Karpas-422 (cell line): ENCODE data around the gene STYX. TPM values are rescaled to one million over a fixed set of nuclear protein-coding genes. Genes with fewer than 3 reads are reported as not detected.

Source experiments
- DNase-seq: peaks from one replicate; pipeline ENCODE4 v3.0.0-alpha.2; 2015
- H2AFZ ChIP-seq: fragments of 200-600 bp; sonication (generic); 2 replicates; pipeline ENCODE4 v1.6.1; 2014; ENCODE audit warnings: antibody characterized with exemption, low read length, mixed read lengths
- H3K27ac ChIP-seq: fragments of 200-600 bp; sonication (generic); 2 replicates; pipeline ENCODE4 v1.5.1; 2014; ENCODE audit warnings: mild to moderate bottlenecking, low read length, moderate library complexity
- H3K27me3 ChIP-seq: fragments of 200-600 bp; sonication (generic); 2 replicates; pipeline ENCODE4 v1.6.1; 2014; ENCODE audit warnings: low read length, mixed read lengths
- H3K36me3 ChIP-seq: fragments of 200-600 bp; sonication (generic); 2 replicates; pipeline ENCODE4 v1.6.1; 2014; ENCODE audit warnings: low read length, mixed read lengths; ENCODE audit not compliant: insufficient read depth
- H3K4me1 ChIP-seq: fragments of 200-600 bp; sonication (generic); 2 replicates; pipeline ENCODE4 v1.6.1; 2014; ENCODE audit warnings: mild to moderate bottlenecking, low read length, mixed read lengths
- H3K4me2 ChIP-seq: fragments of 200-600 bp; sonication (generic); 2 replicates; pipeline ENCODE4 v1.6.1; 2014; ENCODE audit warnings: low read length, low read depth, mild to moderate bottlenecking; ENCODE audit not compliant: poor library complexity, severe bottlenecking
- H3K4me3 ChIP-seq: fragments of 200-600 bp; sonication (generic); 2 replicates; pipeline ENCODE4 v1.5.1; 2014; ENCODE audit warnings: mild to moderate bottlenecking, antibody characterized with exemption, low read length, mixed read lengths
- H3K79me2 ChIP-seq: fragments of 200-600 bp; sonication (generic); 2 replicates; pipeline ENCODE4 v1.6.1; 2014; ENCODE audit warnings: mild to moderate bottlenecking, low read length, mixed read lengths
- H3K9ac ChIP-seq: fragments of 200-600 bp; sonication (generic); 2 replicates; pipeline ENCODE4 v1.6.0; 2014; ENCODE audit warnings: low read length
- H3K9me2 ChIP-seq: fragments of 200-600 bp; sonication (generic), shearing (Covaris generic); replicated peaks from 2 replicates; pipeline ENCODE4 v1.6.0; 2014; ENCODE audit warnings: mild to moderate bottlenecking, low read length, moderate library complexity; ENCODE audit not compliant: insufficient read depth
- H3K9me3 ChIP-seq: fragments of 300-700, 200-600 bp; sonication (generic); 2 replicates; pipeline ENCODE4 v1.6.1; 2014; ENCODE audit warnings: low read length, mixed read lengths
- H4K20me1 ChIP-seq: fragments of 200-600 bp; sonication (generic); 2 replicates; pipeline ENCODE4 v1.6.1; 2014; ENCODE audit warnings: mild to moderate bottlenecking, antibody characterized with exemption, low read length, low read depth; ENCODE audit not compliant: insufficient read depth
- total RNA-seq: library from RNA; depleted of rRNA; stranded (reverse); fragments of >200 nt; shearing (Covaris generic); gene quantifications from 2 replicates; pipeline ENCODE4 v1.2.3, GENCODE V29; 2014; ENCODE audit warnings: low replicate concordance; rRNA removed

The STYX gene
- total RNA-seq = 14.5 and 40.5 TPM in 2 replicates

- H3K27ac ChIP-seq = peak within 1 kb of the TSS; percentile 73
- no peaks in the 10 kb centered on the region for H3K9me3 ChIP-seq
- H4K20me1 ChIP-seq = no peaks in the 10 kb centered on the region
- peak within 1 kb of the TSS; percentile 89 for H3K4me2 ChIP-seq
- no peaks in the 10 kb centered on the region for H3K9me2 ChIP-seq
- H3K79me2 ChIP-seq = peaks cover 65% of the 10 kb centered on the region
- H2AFZ ChIP-seq = peak within 1 kb of the TSS; percentile 61
- H3K9ac ChIP-seq = peak within 1 kb of the TSS; percentile 91
- H3K4me3 ChIP-seq = peak within 1 kb of the TSS; percentile 76
- peaks cover 31% of the 10 kb centered on the region for H3K4me1 ChIP-seq
- H3K36me3 ChIP-seq = peaks cover 32% of the 10 kb centered on the region
- H3K27me3 ChIP-seq = no peaks in the 10 kb centered on the region
- DNase-seq = peak; percentile 100
Measured at GRCh38 chr14:52729925-52730708, at the start of gene STYX. STYX (plus strand) TSS chr14:52730166; CDS start chr14:52730475, 309 bp downstream.

- Histone ChIP-seq H4K20me1 (peaks cover 20% of the 10 kb centered on the region; the same call in 1 of the 2 replicates), H3K36me3 (peaks cover 7% of the 10 kb centered on the region; the same call in 1 of the 2 replicates), H3K4me3 (no peak overlapping the region), H3K27ac (no peak overlapping the region), H2AFZ (no peak overlapping the region), H3K9me3 (no peaks in the 10 kb centered on the region), H3K79me2 (peaks cover 83% of the 10 kb centered on the region), H3K9me2 (no peaks in the 10 kb centered on the region), H3K9ac (no peak overlapping the region), H3K27me3 (no peaks in the 10 kb centered on the region), H3K4me1 (peaks cover 19% of the 10 kb centered on the region), H3K4me2 (no peak overlapping the region)
- DNase-seq = no peak
Measured at GRCh38 chr14:52683985-52684520, 45.9 kb upstream of the STYX start.

- Histone ChIP-seq H4K20me1 (peaks cover 31% of the 10 kb centered on the region), H3K27ac (no peak overlapping the region), H3K4me1 (peaks cover 19% of the 10 kb centered on the region), H3K4me3 (no peak overlapping the region), H3K9me2 (no peaks in the 10 kb centered on the region), H3K9ac (no peak overlapping the region), H3K4me2 (no peak overlapping the region), H3K9me3 (no peaks in the 10 kb centered on the region), H3K27me3 (no peaks in the 10 kb centered on the region), H2AFZ (no peak overlapping the region), H3K79me2 (peaks cover 93% of the 10 kb centered on the region), H3K36me3 (0 out of 2 replicates have a peak, but pooled peaks cover under 1% of the 10 kb centered on the region)
- no peak for DNase-seq
Measured at GRCh38 chr14:52686176-52686575, 43.8 kb upstream of the STYX start.

- no peak overlapping the region for H3K27ac ChIP-seq
- no peaks in the 10 kb centered on the region for H3K9me3 ChIP-seq
- H3K4me1 ChIP-seq = peaks cover 36% of the 10 kb centered on the region
- peaks cover 91% of the 10 kb centered on the region for H3K79me2 ChIP-seq
- no peaks in the 10 kb centered on the region for H3K36me3 ChIP-seq
- H3K4me3 ChIP-seq = no peak overlapping the region
- no peaks in the 10 kb centered on the region for H3K9me2 ChIP-seq
- H3K4me2 ChIP-seq = no peak overlapping the region
- H2AFZ ChIP-seq = no peak overlapping the region
- H3K9ac ChIP-seq = no peak overlapping the region
- H4K20me1 ChIP-seq = peaks cover 29% of the 10 kb centered on the region
- DNase-seq = no peak
- no peaks in the 10 kb centered on the region for H3K27me3 ChIP-seq
Measured at GRCh38 chr14:52690983-52691760, 38.8 kb upstream of the STYX start.

GRCh38 chr14:52692248-52692962 is 37.6 kb upstream of the STYX start:
- no peak overlapping the region for H3K4me2 ChIP-seq
- no peak overlapping the region for H3K4me3 ChIP-seq
- peaks cover 79% of the 10 kb centered on the region for H3K79me2 ChIP-seq
- no peak overlapping the region for H3K27ac ChIP-seq
- H3K9ac ChIP-seq = no peak overlapping the region
- peaks cover 33% of the 10 kb centered on the region for H3K4me1 ChIP-seq
- H4K20me1 ChIP-seq = peaks cover 26% of the 10 kb centered on the region
- no peaks in the 10 kb centered on the region for H3K9me3 ChIP-seq
- no peaks in the 10 kb centered on the region for H3K9me2 ChIP-seq
- no peaks in the 10 kb centered on the region for H3K36me3 ChIP-seq
- no peak for DNase-seq
- no peaks in the 10 kb centered on the region for H3K27me3 ChIP-seq
- no peak overlapping the region for H2AFZ ChIP-seq

- Histone ChIP-seq H3K9me2 (no peaks in the 10 kb centered on the region), H3K9me3 (no peaks in the 10 kb centered on the region), H3K36me3 (no peaks in the 10 kb centered on the region), H3K9ac (no peak overlapping the region), H3K79me2 (peaks cover 73% of the 10 kb centered on the region), H3K27me3 (no peaks in the 10 kb centered on the region), H3K4me2 (peak overlapping the region; percentile 78), H2AFZ (no peak overlapping the region), H3K4me3 (no peak overlapping the region), H3K27ac (no peak overlapping the region), H3K4me1 (peaks cover 33% of the 10 kb centered on the region), H4K20me1 (peaks cover 26% of the 10 kb centered on the region)
- DNase-seq = no peak
Measured at GRCh38 chr14:52693036-52693435, 36.9 kb upstream of the STYX start.

- Histone ChIP-seq H3K79me2 (peaks cover 68% of the 10 kb centered on the region), H3K27me3 (no peaks in the 10 kb centered on the region), H3K4me1 (peaks cover 33% of the 10 kb centered on the region), H3K9ac (0 out of 2 replicates have a peak overlapping the region, but pooled peaks have one; percentile 83), H3K9me3 (no peaks in the 10 kb centered on the region), H4K20me1 (peaks cover 26% of the 10 kb centered on the region), H3K4me3 (peak overlapping the region; percentile 93), H3K27ac (no peak overlapping the region), H2AFZ (no peak overlapping the region), H3K9me2 (no peaks in the 10 kb centered on the region), H3K4me2 (peak overlapping the region; percentile 78), H3K36me3 (no peaks in the 10 kb centered on the region)
- no peak for DNase-seq
Measured at GRCh38 chr14:52693532-52693931, 36.4 kb upstream of the STYX start.
